ENCODE results near the gene DDRGK1.
A peak's percentile ranks its signal among the peaks of the same experiment; 100 is the strongest.

The DDRGK1 gene

GRCh38 chr20:3209257-3209945 lies 4.9 kb upstream of the DDRGK1 start, which contains the start of gene ITPA:
Gene ITPA (plus strand): TSS chr20:3209498. CDS start chr20:3209552, 54 bp downstream.
- peak within 1 kb of the TSS; percentile 90 for H2AFZ ChIP-seq (ENCODE audit: low read length)
- peak within 1 kb of the TSS; percentile 79 to 92 for H3K4me3 ChIP-seq (ENCODE audit: low read length in 2 of 2)
- H4K8ac ChIP-seq (ENCODE audit: low read depth, low read length): no peak within 1 kb of the TSS
- H3K9ac ChIP-seq (ENCODE audit: low read depth, low read length, poor library complexity): peak within 1 kb of the TSS; percentile 87
- H3K27me3 ChIP-seq (ENCODE audit: control insufficient read depth in 3 of 3, insufficient read depth in 3 of 3, low read depth in 1 of 3, low read length in 3 of 3): no peaks in the 10 kb centered on the region
- peak within 1 kb of the TSS; percentile 59 for H3K27ac ChIP-seq (replicated peaks; ENCODE audit: low read length)
- peaks cover 3% of the 10 kb centered on the region for H3K79me1 ChIP-seq (ENCODE audit: low read depth, low read length)
- no peak within 1 kb of the TSS for H2BK120ac ChIP-seq (ENCODE audit: low read depth, low read length)
- H2BK5ac ChIP-seq (ENCODE audit: low read length): no peak within 1 kb of the TSS
- no peaks in the 10 kb centered on the region for H3K9me3 ChIP-seq (replicated peaks in 1 of 2; ENCODE audit: control insufficient read depth in 2 of 2, insufficient read depth in 1 of 2, low read depth in 1 of 2, low read length in 2 of 2)
- no peak within 1 kb of the TSS for H3K23ac ChIP-seq (ENCODE audit: low read depth, low read length, poor library complexity)
- no peak within 1 kb of the TSS for H2BK15ac ChIP-seq (ENCODE audit: low read length)
- no peak within 1 kb of the TSS for H3K4ac ChIP-seq (ENCODE audit: low read length)
- DNase-seq (ENCODE audit: low spot score): peak; percentile 46
- no CpG with 5 or more reads among the region's 48 CpGs for WGBS, 2 donors (ENCODE audit: extremely low coverage in 2 of 2, insufficient read length in 2 of 2, insufficient replicate concordance in 1 of 2)
- H3K4me2 ChIP-seq (ENCODE audit: insufficient read depth, low read length, poor library complexity, severe bottlenecking): peak within 1 kb of the TSS; percentile 94
- H3K4me1 ChIP-seq (ENCODE audit: control insufficient read depth in 2 of 2, insufficient read depth in 1 of 2, low read depth in 1 of 2, low read length in 2 of 2): peaks cover 10 to 15% of the 10 kb centered on the region in 2 donors
- no peak within 1 kb of the TSS for H4K91ac ChIP-seq (ENCODE audit: low read depth, low read length, poor library complexity)
- H3K14ac ChIP-seq (ENCODE audit: low read length): peak within 1 kb of the TSS; percentile 25
- no peak within 1 kb of the TSS for H2BK12ac ChIP-seq (ENCODE audit: low read length)
- peak within 1 kb of the TSS; percentile 67 for H2AK5ac ChIP-seq (ENCODE audit: low read depth, low read length)
- peaks cover 9 to 24% of the 10 kb centered on the region in 2 donors for H3K36me3 ChIP-seq (replicated peaks in 1 of 2; ENCODE audit: control insufficient read depth in 2 of 2, insufficient read depth in 2 of 2, low read length in 2 of 2)
- H3K18ac ChIP-seq (ENCODE audit: low read length): peak within 1 kb of the TSS; percentile 61

GRCh38 chr20:3208786-3209256 lies 4.3 kb upstream of the DDRGK1 start:
- Histone ChIP-seq H2BK12ac (ENCODE audit: low read length) (no peak overlapping the region), H3K4me2 (ENCODE audit: insufficient read depth, low read length, poor library complexity, severe bottlenecking) (peak overlapping the region; percentile 94), H3K27me3 (ENCODE audit: control insufficient read depth in 3 of 3, insufficient read depth in 3 of 3, low read depth in 1 of 3, low read length in 3 of 3) (no peaks in the 10 kb centered on the region), H3K4me3 (ENCODE audit: low read length in 2 of 2) (peak overlapping the region; percentile 79 to 92), H3K23ac (ENCODE audit: low read depth, low read length, poor library complexity) (no peak overlapping the region), H3K9me3 (replicated peaks in 1 of 2; ENCODE audit: control insufficient read depth in 2 of 2, insufficient read depth in 1 of 2, low read depth in 1 of 2, low read length in 2 of 2) (no peaks in the 10 kb centered on the region), H3K79me1 (ENCODE audit: low read depth, low read length) (peaks cover 6% of the 10 kb centered on the region), H2AFZ (ENCODE audit: low read length) (peak overlapping the region; percentile 90), H2BK15ac (ENCODE audit: low read length) (no peak overlapping the region), H2AK5ac (ENCODE audit: low read depth, low read length) (no peak overlapping the region), H3K4ac (ENCODE audit: low read length) (no peak overlapping the region), H3K18ac (ENCODE audit: low read length) (peak overlapping the region; percentile 61), H4K91ac (ENCODE audit: low read depth, low read length, poor library complexity) (no peak overlapping the region), H3K36me3 (replicated peaks in 1 of 2; ENCODE audit: control insufficient read depth in 2 of 2, insufficient read depth in 2 of 2, low read length in 2 of 2) (peaks cover 7 to 19% of the 10 kb centered on the region in 2 donors), H2BK120ac (ENCODE audit: low read depth, low read length) (no peak overlapping the region), H3K9ac (ENCODE audit: low read depth, low read length, poor library complexity) (peak overlapping the region; percentile 85), H3K14ac (ENCODE audit: low read length) (no peak overlapping the region), H4K8ac (ENCODE audit: low read depth, low read length) (no peak overlapping the region), H3K27ac (replicated peaks; ENCODE audit: low read length) (peak overlapping the region; percentile 59), H3K4me1 (ENCODE audit: control insufficient read depth in 2 of 2, insufficient read depth in 1 of 2, low read depth in 1 of 2, low read length in 2 of 2) (peaks cover 10 to 15% of the 10 kb centered on the region in 2 donors), H2BK5ac (ENCODE audit: low read length) (no peak overlapping the region)
- DNase-seq (ENCODE audit: low spot score): no peak
- no CpG with 5 or more reads among the region's 10 CpGs for WGBS, 2 donors (ENCODE audit: extremely low coverage in 2 of 2, insufficient read length in 2 of 2, insufficient replicate concordance in 1 of 2)

- Histone ChIP-seq H2BK12ac (ENCODE audit: low read length) (no peak overlapping the region), H3K14ac (ENCODE audit: low read length) (peak overlapping the region; percentile 84), H3K27ac (replicated peaks; ENCODE audit: low read length) (no peak overlapping the region), H3K9ac (ENCODE audit: low read depth, low read length, poor library complexity) (peak overlapping the region; percentile 97), H2BK15ac (ENCODE audit: low read length) (no peak overlapping the region), H3K36me3 (replicated peaks in 1 of 2; ENCODE audit: control insufficient read depth in 2 of 2, insufficient read depth in 2 of 2, low read length in 2 of 2) (peaks cover 21 to 41% of the 10 kb centered on the region in 2 donors), H2BK120ac (ENCODE audit: low read depth, low read length) (no peak overlapping the region), H3K4me2 (ENCODE audit: insufficient read depth, low read length, poor library complexity, severe bottlenecking) (peak overlapping the region; percentile 91), H3K79me1 (ENCODE audit: low read depth, low read length) (peaks cover 24% of the 10 kb centered on the region), H3K23ac (ENCODE audit: low read depth, low read length, poor library complexity) (peak overlapping the region; percentile 95), H3K9me3 (replicated peaks in 1 of 2; ENCODE audit: control insufficient read depth in 2 of 2, insufficient read depth in 1 of 2, low read depth in 1 of 2, low read length in 2 of 2) (peaks cover 0 to 2% of the 10 kb centered on the region in 2 donors), H3K4ac (ENCODE audit: low read length) (peak overlapping the region; percentile 97), H3K4me1 (ENCODE audit: control insufficient read depth in 2 of 2, insufficient read depth in 1 of 2, low read depth in 1 of 2, low read length in 2 of 2) (peaks cover 4 to 6% of the 10 kb centered on the region in 2 donors), H2AFZ (ENCODE audit: low read length) (peak overlapping the region; percentile 99), H3K4me3 (ENCODE audit: low read length in 2 of 2) (peak overlapping the region; percentile 82 to 85), H2AK5ac (ENCODE audit: low read depth, low read length) (peak overlapping the region; percentile 94), H3K18ac (ENCODE audit: low read length) (peak overlapping the region; percentile 81), H4K8ac (ENCODE audit: low read depth, low read length) (no peak overlapping the region), H2BK5ac (ENCODE audit: low read length) (peak overlapping the region; percentile 14), H3K27me3 (ENCODE audit: control insufficient read depth in 3 of 3, insufficient read depth in 3 of 3, low read depth in 1 of 3, low read length in 3 of 3) (no peaks in the 10 kb centered on the region), H4K91ac (ENCODE audit: low read depth, low read length, poor library complexity) (no peak overlapping the region)
- no peak for DNase-seq (ENCODE audit: low spot score)
- no CpG with 5 or more reads among the region's 31 CpGs for WGBS, 2 donors (ENCODE audit: extremely low coverage in 2 of 2, insufficient read length in 2 of 2, insufficient replicate concordance in 1 of 2)
Observed at GRCh38 chr20:3203315-3204123, 963 bp downstream of the DDRGK1 start.

- DNase-seq (ENCODE audit: low spot score): no peak
- Histone ChIP-seq H2BK5ac (ENCODE audit: low read length) (no peak overlapping the region), H3K14ac (ENCODE audit: low read length) (no peak overlapping the region), H2AFZ (ENCODE audit: low read length) (no peak overlapping the region), H3K18ac (ENCODE audit: low read length) (no peak overlapping the region), H3K4me2 (ENCODE audit: insufficient read depth, low read length, poor library complexity, severe bottlenecking) (peak overlapping the region; percentile 91), H3K9me3 (replicated peaks in 1 of 2; ENCODE audit: control insufficient read depth in 2 of 2, insufficient read depth in 1 of 2, low read depth in 1 of 2, low read length in 2 of 2) (peaks cover 0 to 2% of the 10 kb centered on the region in 2 donors), H4K8ac (ENCODE audit: low read depth, low read length) (no peak overlapping the region), H3K27ac (replicated peaks; ENCODE audit: low read length) (no peak overlapping the region), H2BK120ac (ENCODE audit: low read depth, low read length) (no peak overlapping the region), H4K91ac (ENCODE audit: low read depth, low read length, poor library complexity) (no peak overlapping the region), H3K9ac (ENCODE audit: low read depth, low read length, poor library complexity) (peak overlapping the region; percentile 83), H3K4ac (ENCODE audit: low read length) (no peak overlapping the region), H2AK5ac (ENCODE audit: low read depth, low read length) (no peak overlapping the region), H3K4me1 (ENCODE audit: control insufficient read depth in 2 of 2, insufficient read depth in 1 of 2, low read depth in 1 of 2, low read length in 2 of 2) (peaks cover 0 to 5% of the 10 kb centered on the region in 2 donors), H3K4me3 (ENCODE audit: low read length in 2 of 2) (peak overlapping the region in 1 of 2 donors; percentile 85), H2BK12ac (ENCODE audit: low read length) (no peak overlapping the region), H3K36me3 (replicated peaks in 1 of 2; ENCODE audit: control insufficient read depth in 2 of 2, insufficient read depth in 2 of 2, low read length in 2 of 2) (peaks cover 21 to 41% of the 10 kb centered on the region in 2 donors), H3K79me1 (ENCODE audit: low read depth, low read length) (peaks cover 24% of the 10 kb centered on the region), H3K23ac (ENCODE audit: low read depth, low read length, poor library complexity) (no peak overlapping the region), H2BK15ac (ENCODE audit: low read length) (no peak overlapping the region), H3K27me3 (ENCODE audit: control insufficient read depth in 3 of 3, insufficient read depth in 3 of 3, low read depth in 1 of 3, low read length in 3 of 3) (no peaks in the 10 kb centered on the region)
- no CpG with 5 or more reads among the region's 9 CpGs for WGBS, 2 donors (ENCODE audit: extremely low coverage in 2 of 2, insufficient read length in 2 of 2, insufficient replicate concordance in 1 of 2)
Observed at GRCh38 chr20:3202965-3203314, 1.5 kb downstream of the DDRGK1 start.
